GM12801 (cell line): ENCODE measurements around the gene TCF3.

ENCODE experiments used
- CTCF ChIP-seq: IDR thresholded peaks from one replicate; pipeline ENCODE4 v1.5.1; 2011; ENCODE audit warnings: control low read depth; ENCODE audit not compliant: insufficient read length; ENCODE audit errors: extremely low read depth

The TCF3 gene

GRCh38 chr19:1650650-1651567 lies 1.5 kb downstream of the TCF3 start:
- TF ChIP-seq CTCF = no peak

- TF ChIP-seq CTCF = no peak
Measured at GRCh38 chr19:1649706-1650649, 2.4 kb downstream of the TCF3 start.

- no peak for TF ChIP-seq CTCF
Measured at GRCh38 chr19:1648920-1649541, 3.4 kb downstream of the TCF3 start.

GRCh38 chr19:1648459-1648849 lies 4.0 kb downstream of the TCF3 start:
- no peak for TF ChIP-seq CTCF

- TF ChIP-seq CTCF = no peak
Measured at GRCh38 chr19:1647501-1648458, 4.6 kb downstream of the TCF3 start.

- TF ChIP-seq CTCF = no peak
Measured at GRCh38 chr19:1646659-1647453, 5.6 kb downstream of the TCF3 start.
